GM18520 (cell line): Measurements from ENCODE around the gene ACSS2.

Experiments used
- ATAC-seq: cut with Tn5 transposase; IDR thresholded peaks from one replicate; pipeline ENCODE4 v1.9.1; 2021; ENCODE audit not compliant: unreplicated experiment

The ACSS2 gene

GRCh38 chr20:34971561-34972235 is 95.3 kb downstream of the ACSS2 start:
- no peak for ATAC-seq

GRCh38 chr20:34974246-34974645 is 97.8 kb downstream of the ACSS2 start:
- ATAC-seq, result no peak

- no peak for ATAC-seq
Observed at GRCh38 chr20:34976286-34976685, 99.9 kb downstream of the ACSS2 start.
